DOHH2 (cell line): ENCODE results near the gene TSHZ1.

Experiments used
- H3F3A ChIP-seq: fragments of 200-600 bp; sonication (generic), shearing (Covaris generic); 2 replicates; pipeline ENCODE4 v1.6.0; 2016; ENCODE audit warnings: antibody characterized with exemption, mild to moderate bottlenecking; ENCODE audit not compliant: control insufficient read depth, insufficient read depth
- H3K27ac ChIP-seq: fragments of 200-600 bp; sonication (generic); 2 replicates; pipeline ENCODE4 v1.5.1; 2014; ENCODE audit warnings: low read depth, mild to moderate bottlenecking, low read length, moderate library complexity
- H3K27me3 ChIP-seq: fragments of 200-600 bp; sonication (generic); 2 replicates; pipeline ENCODE4 v1.6.1; 2014; ENCODE audit warnings: mild to moderate bottlenecking, low read length, mixed read lengths; ENCODE audit not compliant: control insufficient read depth
- H3K36me3 ChIP-seq: fragments of 200-600 bp; sonication (generic); 2 replicates; pipeline ENCODE4 v1.6.1; 2014; ENCODE audit warnings: mild to moderate bottlenecking, low read length, moderate library complexity, mixed read lengths; ENCODE audit not compliant: control insufficient read depth
- H3K4me1 ChIP-seq: fragments of 200-600 bp; sonication (generic); 2 replicates; pipeline ENCODE4 v1.6.1; 2014; ENCODE audit warnings: mild to moderate bottlenecking, low read length, mixed read lengths; ENCODE audit not compliant: control insufficient read depth
- H3K4me2 ChIP-seq: fragments of 200-600 bp; sonication (generic); 2 replicates; pipeline ENCODE4 v1.6.0; 2014; ENCODE audit warnings: mild to moderate bottlenecking, low read length, moderate library complexity
- H3K4me3 ChIP-seq: fragments of 200-600 bp; sonication (generic); 2 replicates; pipeline ENCODE4 v1.5.1; 2014; ENCODE audit warnings: mild to moderate bottlenecking, low read length, mixed read lengths
- H3K79me2 ChIP-seq: fragments of 200-600 bp; sonication (generic); 2 replicates; pipeline ENCODE4 v1.6.1; 2014; ENCODE audit warnings: mild to moderate bottlenecking, low read length, mixed read lengths; ENCODE audit not compliant: control insufficient read depth
- H3K9me2 ChIP-seq: fragments of 200-600 bp; sonication (generic); replicated peaks from 2 replicates; pipeline ENCODE4 v1.6.1; 2014; ENCODE audit warnings: mild to moderate bottlenecking, low read length, mixed read lengths; ENCODE audit not compliant: control insufficient read depth
- H3K9me3 ChIP-seq: fragments of 200-600 bp; sonication (generic); 2 replicates; pipeline ENCODE4 v1.6.1; 2014; ENCODE audit warnings: antibody characterized with exemption, low read length, mixed read lengths; ENCODE audit not compliant: control insufficient read depth, insufficient read depth
- H4K20me1 ChIP-seq: fragments of 200-600 bp; sonication (generic); 2 replicates; pipeline ENCODE4 v1.6.0; 2014; ENCODE audit warnings: low read depth, mild to moderate bottlenecking, antibody characterized with exemption, low read length, moderate library complexity; ENCODE audit not compliant: control insufficient read depth, insufficient read depth
- CTCF ChIP-seq: fragments of 200-600 bp; sonication (generic); IDR thresholded peaks from one replicate; pipeline ENCODE4 v1.5.1; 2014; ENCODE audit warnings: antibody characterized with exemption, mild to moderate bottlenecking, low read depth, low read length; ENCODE audit not compliant: poor library complexity, severe bottlenecking
- EZH2phosphoT487 ChIP-seq: fragments of 200-600 bp; sonication (generic); IDR thresholded peaks from 2 replicates; pipeline ENCODE4 v1.6.1; 2017; ENCODE audit warnings: borderline replicate concordance, mild to moderate bottlenecking, antibody characterized with exemption, low read length, moderate library complexity, mixed read lengths

TSHZ1 gene

DNA sequence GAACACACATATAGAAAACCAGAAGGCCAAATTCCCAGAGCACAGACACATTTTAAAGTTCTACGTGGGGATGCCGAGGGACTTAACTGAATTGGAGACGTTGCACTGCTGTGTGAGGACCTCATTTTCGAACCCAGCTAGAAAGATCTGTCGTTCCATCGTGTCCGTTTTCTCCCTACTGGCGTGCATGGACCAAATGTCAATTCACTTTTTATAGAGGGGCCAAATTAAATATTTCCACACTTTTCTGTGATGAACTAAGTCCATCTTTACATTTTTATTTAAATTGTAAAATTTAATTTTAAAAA lies 692 bp upstream of the TSHZ1 start:
- H4K20me1 ChIP-seq, result peaks cover 13% of the 10 kb centered on the region; the same call in 1 of the 2 replicates
- peak overlapping the region; percentile 92 for H3K4me3 ChIP-seq
- H3K4me2 ChIP-seq, result peak overlapping the region; percentile 84
- no peak for TF ChIP-seq CTCF
- no peak for TF ChIP-seq EZH2phosphoT487
- no peaks in the 10 kb centered on the region for H3K36me3 ChIP-seq
- peaks cover 21% of the 10 kb centered on the region for H3F3A ChIP-seq
- H3K27ac ChIP-seq, result peak overlapping the region; percentile 86
- H3K4me1 ChIP-seq, result peaks cover 35% of the 10 kb centered on the region
- H3K9me2 ChIP-seq, result no peaks in the 10 kb centered on the region
- no peaks in the 10 kb centered on the region for H3K9me3 ChIP-seq
- H3K27me3 ChIP-seq, result peaks cover 11% of the 10 kb centered on the region
- H3K79me2 ChIP-seq, result peaks cover 72% of the 10 kb centered on the region

DNA sequence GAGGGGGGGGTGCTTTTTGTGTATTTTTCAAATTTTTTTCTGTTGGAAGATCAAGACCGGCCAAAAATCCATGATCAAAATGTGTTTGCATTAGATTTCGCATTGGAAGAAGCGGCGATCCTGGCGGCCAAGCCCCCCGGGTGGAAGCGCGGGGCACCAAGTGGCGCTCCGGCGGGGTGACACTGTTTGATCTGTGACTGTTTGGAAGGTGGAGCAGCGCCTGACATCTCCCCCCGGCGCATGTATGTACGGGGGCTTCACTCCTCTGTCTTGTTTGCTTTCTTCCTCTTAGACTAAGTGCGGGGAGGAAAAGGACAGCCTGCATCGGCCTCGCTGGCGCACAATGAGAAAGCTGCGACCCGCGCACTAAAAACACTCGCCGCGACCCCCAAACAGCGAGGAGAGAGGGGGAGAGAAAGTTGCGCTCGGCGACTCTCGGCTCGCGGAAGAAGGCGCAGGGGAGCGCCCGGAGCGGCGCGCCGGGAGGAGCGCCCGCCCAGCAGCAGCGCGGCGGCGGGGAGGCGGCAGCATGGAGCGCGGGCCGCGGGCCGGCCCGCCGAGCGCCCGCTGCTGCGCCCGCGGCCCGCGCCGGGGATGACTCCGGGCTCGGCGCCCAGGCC lies 515 bp downstream of the TSHZ1 start:
- no peaks in the 10 kb centered on the region for H3K9me2 ChIP-seq
- no peaks in the 10 kb centered on the region for H3K9me3 ChIP-seq
- peaks cover 11% of the 10 kb centered on the region for H3K27me3 ChIP-seq
- H3K27ac ChIP-seq, result peak overlapping the region; percentile 86
- peak overlapping the region; percentile 92 for H3K4me3 ChIP-seq
- H3K4me1 ChIP-seq, result peaks cover 48% of the 10 kb centered on the region
- H3K36me3 ChIP-seq, result peaks cover 4% of the 10 kb centered on the region; the same call in 1 of the 2 replicates
- peaks cover 69% of the 10 kb centered on the region for H3K79me2 ChIP-seq
- TF ChIP-seq CTCF, result no peak
- no peak for TF ChIP-seq EZH2phosphoT487
- H3F3A ChIP-seq, result peaks cover 17% of the 10 kb centered on the region
- H4K20me1 ChIP-seq, result peaks cover 13% of the 10 kb centered on the region; the same call in 1 of the 2 replicates
- peak overlapping the region; percentile 84 for H3K4me2 ChIP-seq

DNA sequence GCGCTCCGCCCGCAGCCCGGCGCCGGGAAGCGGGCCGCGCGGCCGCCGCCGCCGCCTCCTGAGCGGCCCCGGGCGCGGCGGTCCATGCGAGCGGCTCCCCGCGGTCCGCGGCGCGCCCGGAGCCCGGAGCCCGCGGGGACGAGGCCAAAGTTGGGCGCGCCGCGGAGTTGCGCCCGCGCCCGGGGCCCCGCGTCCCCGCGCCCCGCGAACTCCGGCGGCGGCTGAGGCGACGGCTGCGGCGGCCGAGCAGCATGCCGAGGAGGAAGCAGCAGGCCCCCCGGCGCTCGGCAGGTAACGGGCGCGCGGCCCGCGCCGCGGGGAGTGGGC lies 992 bp downstream of the TSHZ1 start:
- peaks cover 13% of the 10 kb centered on the region; the same call in 1 of the 2 replicates for H4K20me1 ChIP-seq
- peaks cover 69% of the 10 kb centered on the region for H3K79me2 ChIP-seq
- no peaks in the 10 kb centered on the region for H3K9me2 ChIP-seq
- H3K9me3 ChIP-seq, result no peaks in the 10 kb centered on the region
- peak overlapping the region; percentile 72 for H3K4me3 ChIP-seq
- H3K36me3 ChIP-seq, result peaks cover 4% of the 10 kb centered on the region; the same call in 1 of the 2 replicates
- H3K4me1 ChIP-seq, result peaks cover 52% of the 10 kb centered on the region
- H3K27ac ChIP-seq, result no peak overlapping the region
- H3K27me3 ChIP-seq, result peaks cover 11% of the 10 kb centered on the region
- TF ChIP-seq CTCF (no peak), EZH2phosphoT487 (no peak)
- H3F3A ChIP-seq, result peaks cover 15% of the 10 kb centered on the region
- H3K4me2 ChIP-seq, result peak overlapping the region; percentile 67
